Hippocampal formation (tissue), 2 donors: ENCODE measurements around the gene DCP1A.

Source experiments
- DNase-seq, 2 donors: peaks; one replicate each; lab custom pipeline; 2025; lab: John Stamatoyannopoulos, UW

The DCP1A gene

DNA sequence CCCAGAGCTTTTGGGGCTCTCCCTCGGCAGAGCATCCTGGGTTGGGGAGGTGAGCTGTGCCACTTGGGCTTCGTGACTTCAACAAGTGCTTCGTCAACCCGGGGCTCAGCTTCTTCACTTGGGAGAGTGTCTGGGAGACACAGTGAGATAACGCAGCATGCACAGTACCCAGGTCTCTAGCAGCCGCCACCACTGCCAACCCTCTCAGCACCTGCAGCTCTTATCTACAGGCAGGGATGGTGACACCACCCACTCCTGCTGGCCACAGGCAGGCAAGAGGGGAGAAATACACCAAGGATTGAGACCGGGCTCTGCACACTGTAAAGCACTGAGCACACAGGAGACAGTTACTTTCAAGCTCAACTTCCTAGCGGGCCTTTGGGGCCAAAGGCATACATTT, 103.1 kb downstream of the DCP1A start:
- no peak for DNase-seq

- no peak for DNase-seq
Measured at GRCh38 chr3:53243785-53244184, 103.6 kb downstream of the DCP1A start.

DNA sequence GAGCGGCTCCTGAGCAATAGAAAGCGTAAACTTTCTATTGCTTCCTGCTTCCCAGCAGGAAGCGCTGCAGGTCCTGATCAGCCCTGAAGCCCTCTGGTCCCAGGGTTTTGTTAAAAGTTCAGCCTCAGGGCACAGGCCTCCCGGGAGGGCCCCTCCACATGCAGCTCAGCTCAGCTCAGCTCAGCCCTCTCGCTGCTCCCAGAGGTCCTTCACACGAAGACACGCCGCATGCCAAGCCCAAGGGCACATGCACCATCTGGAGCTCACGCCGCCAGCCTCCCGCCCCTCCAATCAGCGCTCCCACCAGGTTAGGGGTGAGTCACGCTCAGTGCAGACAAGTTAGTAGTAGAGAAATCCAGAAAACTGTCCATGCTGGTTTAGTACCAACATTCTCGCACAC, 104.2 kb downstream of the DCP1A start:
- no peak for DNase-seq

DNA sequence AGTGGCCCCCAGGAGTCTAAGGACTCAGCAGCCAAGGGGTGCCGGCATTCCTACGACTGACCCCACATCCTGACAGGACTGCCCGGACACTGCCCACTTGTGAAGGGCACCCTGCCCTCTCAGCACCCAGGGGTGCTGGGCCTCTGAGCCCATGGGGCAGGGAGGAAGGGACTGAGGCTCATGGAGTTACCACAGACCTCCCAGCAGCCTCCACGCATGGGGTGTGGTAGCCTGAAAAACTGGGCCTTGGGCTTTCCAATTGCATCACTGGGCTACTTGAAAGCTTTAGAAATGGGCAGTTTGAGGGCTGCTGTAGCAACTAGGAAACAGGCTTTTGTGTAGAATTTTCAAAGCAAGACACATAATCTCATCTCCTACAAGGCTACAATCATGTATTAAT, 104.7 kb downstream of the DCP1A start:
- no peak for DNase-seq

- no peak for DNase-seq
Measured at GRCh38 chr3:53242155-53242554, 105.2 kb downstream of the DCP1A start.

GRCh38 chr3:53240989-53241972, 106.1 kb downstream of the DCP1A start:
- DNase-seq, result no peak

DNA sequence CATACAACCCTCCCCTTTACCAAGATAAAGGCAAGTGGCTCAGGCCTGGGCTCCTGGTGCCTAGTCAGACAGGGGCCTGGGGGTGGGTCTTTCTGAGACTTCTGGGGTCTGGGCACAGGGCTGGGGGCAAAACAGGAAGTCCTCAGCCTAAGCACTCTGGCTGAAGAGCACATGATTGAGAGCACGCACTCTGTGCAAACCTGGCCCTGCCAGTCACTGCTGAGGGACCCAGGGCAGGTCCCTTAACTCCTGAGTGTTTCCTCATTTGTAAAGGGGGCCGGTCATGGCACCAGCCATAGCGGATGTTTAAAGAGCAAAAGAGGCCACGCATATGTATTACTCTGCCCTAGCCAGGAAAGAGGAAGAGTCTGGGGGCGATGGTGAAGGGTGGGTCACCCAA, 107.5 kb downstream of the DCP1A start:
- DNase-seq, result no peak

- DNase-seq, result no peak
Measured at GRCh38 chr3:53238886-53239285, 108.5 kb downstream of the DCP1A start.

DNA sequence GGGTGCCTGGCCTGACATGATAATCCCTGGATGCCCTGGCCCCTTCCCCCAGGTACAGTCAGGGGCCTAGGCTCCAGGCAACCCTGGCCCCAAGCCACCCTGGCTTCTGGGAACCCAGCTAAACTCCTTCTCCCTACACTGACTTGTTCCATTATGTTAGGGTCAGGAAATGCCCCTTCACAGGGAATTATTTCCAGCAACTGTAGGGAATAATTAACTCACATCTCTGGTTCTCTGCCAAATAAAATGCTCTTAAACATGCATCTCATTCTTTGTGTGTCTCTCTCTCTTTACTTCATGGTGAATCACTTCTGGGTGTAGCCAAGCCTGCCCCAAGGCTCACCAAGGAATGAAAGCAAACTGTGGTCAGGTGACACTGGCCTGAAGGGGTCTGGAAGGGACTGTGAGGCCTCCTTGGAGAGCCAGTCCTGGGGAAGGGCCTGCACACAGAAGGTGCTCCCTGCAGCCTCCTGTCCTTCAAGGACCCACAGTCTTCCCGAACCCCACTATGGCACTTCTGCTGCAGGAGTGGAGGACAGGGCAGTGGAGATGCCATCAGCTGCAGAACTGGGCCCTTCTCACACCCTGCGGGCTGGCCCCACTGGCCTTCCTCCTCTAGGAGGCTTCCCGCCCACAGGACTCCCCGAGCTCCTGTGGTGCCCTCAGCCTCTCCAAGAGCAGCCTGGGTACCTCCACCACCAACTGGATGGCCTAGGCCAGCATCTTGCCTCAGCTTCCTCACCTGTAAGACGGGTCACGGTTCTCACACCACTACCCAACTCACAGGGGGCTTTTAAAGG, 109.1 kb downstream of the DCP1A start:
- no peak for DNase-seq

GRCh38 chr3:53236112-53236841, 111.1 kb downstream of the DCP1A start:
- DNase-seq, result peak in 1 of 2 donors; percentile 61

GRCh38 chr3:53235545-53235944, 111.8 kb downstream of the DCP1A start:
- no peak for DNase-seq

GRCh38 chr3:53234841-53235232, 112.5 kb downstream of the DCP1A start:
- no peak for DNase-seq

GRCh38 chr3:53234130-53234840, 113.1 kb downstream of the DCP1A start:
- no peak for DNase-seq
